GM21737 (cell line): ENCODE data around the gene ZNF337.
"Not testable (repeated sequence)": the region's sequence is repeated elsewhere in the genome, so short reads cannot be mapped to it uniquely, and the experiment has no call there.

Source experiments
- ATAC-seq: cut with Tn5 transposase; IDR thresholded peaks from one replicate; pipeline ENCODE4 v1.9.1; 2021; ENCODE audit warnings: mild to moderate bottlenecking, moderate library complexity; ENCODE audit not compliant: unreplicated experiment

Gene ZNF337

DNA sequence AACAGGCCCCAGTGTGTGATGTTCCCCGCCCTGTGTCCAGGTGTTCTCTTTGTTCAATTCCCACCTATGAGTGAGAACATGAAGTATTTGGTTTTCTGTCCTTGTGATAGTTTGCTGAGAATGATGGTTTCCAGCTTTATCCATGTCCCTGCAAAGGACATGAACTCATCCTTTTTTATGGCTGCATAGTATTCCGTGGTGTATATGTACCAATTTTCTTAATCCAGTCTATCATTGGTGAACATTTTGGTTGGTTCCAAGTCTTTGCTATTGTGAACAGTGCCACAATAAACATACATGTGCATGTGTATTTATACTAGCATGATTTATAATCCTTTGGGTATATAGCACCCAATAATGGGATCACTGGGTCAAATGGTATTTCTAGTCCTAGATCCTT, 66.0 kb downstream of the ZNF337 start:
- not testable (repeated sequence) for ATAC-seq

DNA sequence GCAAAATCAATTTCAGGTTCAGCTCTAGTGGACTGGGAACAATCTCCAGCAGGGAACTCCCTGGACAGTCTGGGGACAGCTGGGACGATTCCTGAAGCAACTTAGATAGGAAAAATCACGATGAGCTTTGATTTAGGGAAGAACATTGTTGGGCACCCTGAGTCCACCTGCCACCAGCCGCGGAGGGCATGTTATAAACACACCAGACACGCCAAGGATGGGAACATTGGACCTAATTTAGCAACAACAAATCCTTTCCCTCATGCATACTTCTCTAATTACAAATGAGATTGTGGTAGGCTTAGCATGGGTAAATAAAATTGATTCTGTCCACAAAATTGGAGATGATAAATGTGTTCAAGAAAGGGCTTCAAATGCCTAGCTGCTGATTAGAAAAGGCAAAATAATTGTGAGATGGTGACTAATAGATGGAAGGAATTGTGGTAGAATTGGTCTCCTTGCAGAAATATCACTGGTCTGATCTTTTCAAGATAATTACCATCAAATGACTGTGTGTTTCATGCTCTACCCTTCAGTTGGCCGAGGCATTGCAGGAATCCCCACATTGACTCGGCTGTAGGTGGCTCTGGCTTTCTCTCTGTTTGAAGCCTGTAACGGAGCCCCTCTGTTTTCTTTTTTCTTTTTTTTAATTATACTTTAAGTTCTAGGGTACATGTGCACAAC, 66.7 kb downstream of the ZNF337 start:
- ATAC-seq, result no peak

DNA sequence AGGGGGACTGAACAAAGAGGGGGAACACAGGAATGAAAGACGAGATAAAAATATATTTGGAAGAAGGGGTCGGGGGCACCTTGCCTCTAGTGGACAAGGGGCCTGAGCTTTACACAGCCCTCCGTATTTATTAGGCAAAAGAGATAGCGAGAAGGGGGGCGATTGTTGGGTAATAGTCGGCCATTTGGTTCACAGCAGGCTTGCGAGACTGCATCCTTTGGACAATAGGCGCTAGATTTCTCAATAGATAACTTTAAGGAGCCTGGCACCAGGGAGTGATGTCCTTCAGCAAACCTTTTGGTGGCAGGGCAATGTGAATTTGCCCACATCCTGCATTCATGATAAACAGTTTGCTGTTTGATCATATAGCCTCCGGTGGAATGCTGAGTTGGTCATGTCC, 69.9 kb downstream of the ZNF337 start:
- ATAC-seq, result no peak

DNA sequence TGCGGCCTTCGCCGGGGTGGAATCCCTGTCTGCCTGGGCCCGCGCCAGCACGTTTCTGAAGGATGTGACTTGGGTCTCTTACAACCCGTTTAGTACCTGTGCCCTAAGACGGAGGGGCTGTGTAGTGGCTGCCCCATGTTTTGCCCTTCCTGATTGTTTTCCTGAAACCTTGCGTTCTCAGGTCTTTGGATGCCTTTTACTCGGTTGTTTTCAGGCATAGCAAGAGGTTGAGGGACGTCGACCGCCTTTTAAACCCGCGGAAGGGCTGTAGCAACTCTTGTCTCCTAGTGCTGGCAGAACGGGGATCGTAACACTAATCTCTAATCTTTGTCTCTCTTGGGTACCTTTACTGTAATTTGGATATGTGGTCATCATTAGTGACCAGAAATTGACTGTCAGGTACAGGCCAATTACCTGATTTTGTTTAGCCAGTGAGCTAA, 72.1 kb downstream of the ZNF337 start:
- ATAC-seq, result no peak
